Astrocyte (in vitro differentiated cells and primary cell): Measurements from ENCODE around the gene TMA7. TPM values are rescaled to one million over a fixed set of nuclear protein-coding genes. Genes with fewer than 3 reads are reported as not detected.

Source experiments
- DNase-seq: peaks from one replicate; pipeline ENCODE4 v3.0.0-alpha.2; 2010; ENCODE audit warnings: low read depth
- FAIRE-seq: peaks from 2 replicates; lab custom pipeline; 2011; peaks lifted over from hg19 to GRCh38; lab: Jason Lieb, UNC
- H2AFZ ChIP-seq: 2 replicates; pipeline ENCODE4 v1.6.0; 2012; ENCODE audit warnings: low read depth, low read length, inconsistent platforms
- H3K27ac ChIP-seq: 2 replicates; pipeline ENCODE4 v1.5.1; 2011; ENCODE audit warnings: low read depth, low read length, inconsistent platforms
- H3K27me3 ChIP-seq: 2 replicates; pipeline ENCODE4 v1.6.0; 2011; ENCODE audit warnings: low read length, inconsistent platforms; ENCODE audit not compliant: insufficient read depth
- H3K36me3 ChIP-seq: 2 replicates; pipeline ENCODE4 v1.5.1; 2011; ENCODE audit warnings: low read length, inconsistent platforms; ENCODE audit not compliant: insufficient read depth
- H3K4me1 ChIP-seq: 2 replicates; pipeline ENCODE4 v1.5.1; 2011; ENCODE audit warnings: low read length, inconsistent platforms; ENCODE audit not compliant: insufficient read depth
- H3K4me2 ChIP-seq: 2 replicates; pipeline ENCODE4 v1.6.0; 2012; ENCODE audit warnings: low read length, inconsistent platforms
- H3K4me3 ChIP-seq: 2 replicates; pipeline ENCODE4 v1.5.1; 2011; ENCODE audit warnings: low read depth, mild to moderate bottlenecking, low read length, inconsistent platforms; ENCODE audit not compliant: insufficient read depth
- H3K79me2 ChIP-seq: 2 replicates; pipeline ENCODE4 v1.6.0; 2012; ENCODE audit warnings: mild to moderate bottlenecking, low read length, inconsistent platforms; ENCODE audit not compliant: insufficient read depth
- H3K9ac ChIP-seq: 2 replicates; pipeline ENCODE4 v1.6.0; 2012; ENCODE audit warnings: mild to moderate bottlenecking, low read length, inconsistent platforms
- H3K9me3 ChIP-seq: 2 replicates; pipeline ENCODE4 v1.5.1; 2012; ENCODE audit warnings: low read depth, mild to moderate bottlenecking, low read length, inconsistent platforms; ENCODE audit not compliant: insufficient read depth
- H4K20me1 ChIP-seq: 2 replicates; pipeline ENCODE4 v1.6.0; 2012; ENCODE audit warnings: low read length, inconsistent platforms; ENCODE audit not compliant: insufficient read depth
- H3K27ac Mint-ChIP-seq: one replicate; pipeline ENCODE4 v1.8.0; 2021; ENCODE audit warnings: mild to moderate bottlenecking, mixed read lengths; ENCODE audit not compliant: unreplicated experiment
- H3K27me3 Mint-ChIP-seq: one replicate; pipeline ENCODE4 v1.8.0; 2021; ENCODE audit warnings: low read depth, mixed read lengths; ENCODE audit not compliant: unreplicated experiment
- H3K36me3 Mint-ChIP-seq: one replicate; pipeline ENCODE4 v1.8.0; 2021; ENCODE audit warnings: low read depth, mixed read lengths; ENCODE audit not compliant: unreplicated experiment
- H3K4me1 Mint-ChIP-seq: one replicate; pipeline ENCODE4 v1.8.0; 2021; ENCODE audit warnings: low read depth, mixed read lengths; ENCODE audit not compliant: unreplicated experiment
- H3K4me3 Mint-ChIP-seq: one replicate; pipeline ENCODE4 v1.8.0; 2021; ENCODE audit warnings: mild to moderate bottlenecking, moderate library complexity, mixed read lengths; ENCODE audit not compliant: unreplicated experiment
- H3K9me3 Mint-ChIP-seq: one replicate; pipeline ENCODE4 v1.8.0; 2021; ENCODE audit warnings: mild to moderate bottlenecking, mixed read lengths; ENCODE audit not compliant: unreplicated experiment
- EZH2 ChIP-seq: IDR thresholded peaks from 2 replicates; pipeline ENCODE4 v1.6.1; 2012; ENCODE audit warnings: mild to moderate bottlenecking, low read length, inconsistent platforms; ENCODE audit not compliant: insufficient read depth
- total RNA-seq: library from RNA; stranded (reverse); gene quantifications from 2 replicates; pipeline ENCODE4 v1.2.1, GENCODE V29; 2021
- TF ChIP-seq, protein P1 (sequence below): IDR thresholded peaks from 2 replicates; pipeline ENCODE4 v1.5.1; 2011; ENCODE audit warnings: low read depth, mild to moderate bottlenecking, inconsistent platforms, low read length, moderate library complexity; ENCODE audit not compliant: insufficient read depth

The TMA7 gene
- total RNA-seq, 1 donor from 2014 or later: 272 TPM

DNA sequence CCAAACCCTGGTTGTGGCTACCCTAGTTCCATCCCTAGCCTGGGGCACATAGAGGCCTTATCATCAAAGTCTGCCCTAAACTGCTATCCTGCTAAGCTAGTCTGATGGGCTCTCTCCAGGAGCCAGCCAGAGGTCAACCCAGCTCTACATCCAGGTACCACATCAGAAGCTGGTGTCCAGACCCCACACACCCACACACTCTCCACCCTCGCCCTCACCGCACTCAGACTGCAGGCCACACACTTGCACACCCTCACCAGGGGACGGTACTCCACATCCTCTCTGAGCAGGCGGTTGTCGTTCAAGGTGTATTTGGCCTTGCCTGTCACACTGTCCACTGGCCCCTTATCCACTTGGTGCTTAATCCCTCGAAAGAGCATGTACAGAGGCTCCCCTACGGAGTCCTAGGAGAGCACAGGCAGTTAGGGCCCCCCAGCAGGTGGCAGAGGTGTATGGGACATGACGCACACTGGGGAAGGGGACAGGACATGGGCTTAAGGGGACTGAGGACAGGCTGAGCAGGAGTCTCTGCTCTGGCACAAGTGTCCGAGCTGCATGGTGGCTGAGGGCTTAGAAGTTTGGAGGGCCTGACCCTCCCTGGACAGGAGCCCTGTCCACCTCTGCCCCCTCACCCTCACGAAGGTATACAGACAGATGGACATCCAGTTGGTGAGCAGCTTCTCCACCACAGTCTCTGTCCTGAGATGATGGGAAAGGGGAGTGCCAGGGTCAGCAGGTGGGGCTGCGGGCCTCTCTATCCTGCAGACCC, 28.3 kb upstream of the TMA7 start:
- H3K36me3 ChIP-seq: peaks cover under 1% of the 10 kb centered on the region
- H3K4me3 Mint-ChIP-seq: no peak overlapping the region

DNA sequence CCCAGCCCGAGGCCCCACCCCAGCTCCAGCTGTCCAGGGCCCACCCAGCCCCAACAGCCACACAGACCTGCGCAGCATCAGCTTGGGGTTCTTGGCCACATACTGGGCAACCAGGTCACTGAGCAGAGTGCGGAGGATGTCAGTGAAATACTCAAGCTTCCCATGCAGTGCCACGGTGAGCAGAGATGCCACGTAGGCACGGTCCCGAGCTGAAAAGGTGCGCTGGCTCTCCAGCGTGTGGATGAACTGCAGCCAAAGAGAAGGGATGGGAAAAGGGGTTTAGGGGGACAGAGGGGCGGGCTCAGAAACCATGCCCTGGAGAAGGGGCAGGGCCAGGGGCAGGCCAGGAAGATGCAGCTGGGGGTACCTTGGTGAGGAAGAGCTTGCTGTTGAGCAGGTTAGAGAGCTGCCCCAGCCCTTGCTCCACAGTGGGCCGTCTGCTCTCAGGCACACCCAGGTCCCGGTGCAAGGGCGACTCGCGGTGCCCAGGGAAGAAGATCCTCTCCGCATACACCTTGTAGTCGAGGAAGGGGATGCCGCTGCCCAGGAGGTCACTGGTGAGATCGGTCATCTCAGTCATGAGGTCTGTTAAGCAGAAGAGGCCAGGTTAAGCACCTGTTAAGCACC, 27.6 kb upstream of the TMA7 start:
- Histone ChIP-seq H4K20me1 (peaks cover 21% of the 10 kb centered on the region), H2AFZ (no peak overlapping the region), H3K4me3 (no peak overlapping the region), H3K4me1 (no peaks in the 10 kb centered on the region), H3K79me2 (no peaks in the 10 kb centered on the region), H3K4me2 (no peak overlapping the region), H3K9ac (no peak overlapping the region), H3K27ac (no peak overlapping the region), H3K36me3 (no peaks in the 10 kb centered on the region), H3K27me3 (no peaks in the 10 kb centered on the region), H3K9me3 (no peaks in the 10 kb centered on the region)
- Mint-ChIP-seq H3K4me1 (no peaks in the 10 kb centered on the region), H3K36me3 (peaks cover 31% of the 10 kb centered on the region), H3K27ac (no peak overlapping the region), H3K27me3 (no peaks in the 10 kb centered on the region), H3K4me3 (no peak overlapping the region), H3K9me3 (no peaks in the 10 kb centered on the region)
- FAIRE-seq: no peak
- DNase-seq: no peak
- no peak for TF ChIP-seq EZH2
- TF ChIP-seq, protein P1, sequence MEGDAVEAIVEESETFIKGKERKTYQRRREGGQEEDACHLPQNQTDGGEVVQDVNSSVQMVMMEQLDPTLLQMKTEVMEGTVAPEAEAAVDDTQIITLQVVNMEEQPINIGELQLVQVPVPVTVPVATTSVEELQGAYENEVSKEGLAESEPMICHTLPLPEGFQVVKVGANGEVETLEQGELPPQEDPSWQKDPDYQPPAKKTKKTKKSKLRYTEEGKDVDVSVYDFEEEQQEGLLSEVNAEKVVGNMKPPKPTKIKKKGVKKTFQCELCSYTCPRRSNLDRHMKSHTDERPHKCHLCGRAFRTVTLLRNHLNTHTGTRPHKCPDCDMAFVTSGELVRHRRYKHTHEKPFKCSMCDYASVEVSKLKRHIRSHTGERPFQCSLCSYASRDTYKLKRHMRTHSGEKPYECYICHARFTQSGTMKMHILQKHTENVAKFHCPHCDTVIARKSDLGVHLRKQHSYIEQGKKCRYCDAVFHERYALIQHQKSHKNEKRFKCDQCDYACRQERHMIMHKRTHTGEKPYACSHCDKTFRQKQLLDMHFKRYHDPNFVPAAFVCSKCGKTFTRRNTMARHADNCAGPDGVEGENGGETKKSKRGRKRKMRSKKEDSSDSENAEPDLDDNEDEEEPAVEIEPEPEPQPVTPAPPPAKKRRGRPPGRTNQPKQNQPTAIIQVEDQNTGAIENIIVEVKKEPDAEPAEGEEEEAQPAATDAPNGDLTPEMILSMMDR: no peak

More for the DNA sequence above, 28.3 kb upstream of the TMA7 start:
- no peak for DNase-seq
- no peak overlapping the region for H3K9ac ChIP-seq
- no peaks in the 10 kb centered on the region for H3K4me1 ChIP-seq
- Mint-ChIP-seq H3K27ac (no peak overlapping the region), H3K9me3 (no peaks in the 10 kb centered on the region), H3K27me3 (no peaks in the 10 kb centered on the region), H3K36me3 (peaks cover 35% of the 10 kb centered on the region), H3K4me1 (no peaks in the 10 kb centered on the region)
- no peak overlapping the region for H3K4me3 ChIP-seq
- no peak overlapping the region for H2AFZ ChIP-seq
- no peak for FAIRE-seq
- H3K27me3 ChIP-seq: no peaks in the 10 kb centered on the region
- no peak overlapping the region for H3K27ac ChIP-seq
- H3K9me3 ChIP-seq: no peaks in the 10 kb centered on the region
- no peaks in the 10 kb centered on the region for H3K79me2 ChIP-seq
- H3K4me2 ChIP-seq: no peak overlapping the region
- TF ChIP-seq, protein P1: no peak
- no peak for TF ChIP-seq EZH2
- H4K20me1 ChIP-seq: peaks cover 21% of the 10 kb centered on the region

DNA sequence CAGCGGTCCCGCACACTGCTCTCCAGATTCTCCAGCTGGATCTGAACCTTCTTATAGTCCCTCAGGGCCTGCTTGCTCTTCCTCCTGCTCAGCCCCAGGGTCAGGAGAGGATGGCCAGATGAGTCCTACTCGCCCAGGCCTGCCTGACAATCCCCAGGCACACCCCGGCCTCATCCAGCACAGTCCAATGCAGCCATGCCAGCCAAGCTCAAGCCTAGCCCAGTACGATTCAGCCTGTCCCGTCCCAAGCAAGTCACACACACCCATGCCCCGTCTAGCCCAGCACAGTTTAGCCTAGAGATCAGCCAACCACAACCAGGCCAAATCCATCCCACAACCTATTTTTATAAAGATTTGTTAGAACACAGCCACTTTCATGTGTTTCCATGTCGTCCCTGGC, 27.0 kb upstream of the TMA7 start:
- Histone ChIP-seq H3K27me3 (no peaks in the 10 kb centered on the region), H3K4me1 (no peaks in the 10 kb centered on the region), H3K4me2 (no peak overlapping the region), H2AFZ (no peak overlapping the region), H3K79me2 (no peaks in the 10 kb centered on the region), H3K9ac (no peak overlapping the region), H3K9me3 (no peaks in the 10 kb centered on the region), H4K20me1 (peaks cover 21% of the 10 kb centered on the region), H3K4me3 (no peak overlapping the region), H3K27ac (no peak overlapping the region), H3K36me3 (no peaks in the 10 kb centered on the region)
- Mint-ChIP-seq H3K27me3 (no peaks in the 10 kb centered on the region), H3K9me3 (no peaks in the 10 kb centered on the region), H3K36me3 (peaks cover 29% of the 10 kb centered on the region), H3K27ac (no peak overlapping the region), H3K4me3 (no peak overlapping the region), H3K4me1 (no peaks in the 10 kb centered on the region)
- DNase-seq (no peak), FAIRE-seq (no peak)
- TF ChIP-seq EZH2: no peak
- TF ChIP-seq, protein P1: no peak
